Vagina (tissue), 2 donors: ENCODE measurements around the gene PRDX6.

Source experiments
- POLR2A ChIP-seq, 2 donors: fragments of 450-650 bp; IDR thresholded peaks; one replicate each; pipeline ENCODE4 v1.6.1; 2017; ENCODE audit warnings: antibody characterized with exemption in 2 of 2, mild to moderate bottlenecking in 2 of 2, moderate library complexity in 2 of 2
- POLR2AphosphoS5 ChIP-seq, 2 donors: sonication (generic); formaldehyde crosslinking; IDR thresholded peaks; one replicate each; pipeline ENCODE4 v1.9.0; 2017; ENCODE audit warnings: antibody characterized with exemption in 2 of 2, mild to moderate bottlenecking in 2 of 2, low read depth in 1 of 2; ENCODE audit not compliant: insufficient read depth in 1 of 2
- TF ChIP-seq, protein P1 (sequence below), 3 experiments: fragments of 450-650 bp in 2 of 3; fragments of 200-600 bp in 1 of 3; sonication (generic) in 1 of 3; IDR thresholded peaks; one replicate each; pipeline ENCODE4 v1.5.1; 2017 to 2019; ENCODE audit warnings: antibody characterized with exemption in 3 of 3, mild to moderate bottlenecking in 2 of 3, moderate library complexity in 2 of 3

GRCh38 chr1:173477286-173478093 is at the start of gene PRDX6:
- TF ChIP-seq, protein P1, sequence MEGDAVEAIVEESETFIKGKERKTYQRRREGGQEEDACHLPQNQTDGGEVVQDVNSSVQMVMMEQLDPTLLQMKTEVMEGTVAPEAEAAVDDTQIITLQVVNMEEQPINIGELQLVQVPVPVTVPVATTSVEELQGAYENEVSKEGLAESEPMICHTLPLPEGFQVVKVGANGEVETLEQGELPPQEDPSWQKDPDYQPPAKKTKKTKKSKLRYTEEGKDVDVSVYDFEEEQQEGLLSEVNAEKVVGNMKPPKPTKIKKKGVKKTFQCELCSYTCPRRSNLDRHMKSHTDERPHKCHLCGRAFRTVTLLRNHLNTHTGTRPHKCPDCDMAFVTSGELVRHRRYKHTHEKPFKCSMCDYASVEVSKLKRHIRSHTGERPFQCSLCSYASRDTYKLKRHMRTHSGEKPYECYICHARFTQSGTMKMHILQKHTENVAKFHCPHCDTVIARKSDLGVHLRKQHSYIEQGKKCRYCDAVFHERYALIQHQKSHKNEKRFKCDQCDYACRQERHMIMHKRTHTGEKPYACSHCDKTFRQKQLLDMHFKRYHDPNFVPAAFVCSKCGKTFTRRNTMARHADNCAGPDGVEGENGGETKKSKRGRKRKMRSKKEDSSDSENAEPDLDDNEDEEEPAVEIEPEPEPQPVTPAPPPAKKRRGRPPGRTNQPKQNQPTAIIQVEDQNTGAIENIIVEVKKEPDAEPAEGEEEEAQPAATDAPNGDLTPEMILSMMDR (IDR thresholded peaks at IDR 0.05): peak in 1 of 3 experiments; percentile 6
- TF ChIP-seq POLR2A (IDR thresholded peaks at IDR 0.05): peak in 1 of 2 donors; percentile 87
- peak; percentile 6 to 93 for TF ChIP-seq POLR2AphosphoS5 (IDR thresholded peaks at IDR 0.05; ENCODE audit: insufficient read depth in 1 of 2, low read depth in 1 of 2)
